Keratinocyte (primary cell): ENCODE results near the gene SLC6A9. TPM values are rescaled to one million over a fixed set of nuclear protein-coding genes. Genes with fewer than 3 reads are reported as not detected.

Experiments used
- DNase-seq: peaks from one replicate; pipeline ENCODE4 v3.0.0-alpha.2; 2011; ENCODE audit warnings: low read depth, missing footprints, low spot score
- FAIRE-seq: peaks from 2 replicates; lab custom pipeline; 2011; peaks lifted over from hg19 to GRCh38; lab: Jason Lieb, UNC
- H2AFZ ChIP-seq: 2 replicates; pipeline ENCODE4 v1.6.0; 2012; ENCODE audit warnings: low read length, control low read depth, inconsistent platforms; ENCODE audit not compliant: control insufficient read depth
- H3K27ac ChIP-seq: 2 replicates; pipeline ENCODE4 v1.5.1; 2011; ENCODE audit warnings: low read length; ENCODE audit not compliant: control insufficient read depth, insufficient read depth
- H3K27me3 ChIP-seq: 3 replicates; pipeline ENCODE4 v1.6.0; 2011; ENCODE audit warnings: low read length; ENCODE audit not compliant: control insufficient read depth, insufficient read depth; ENCODE audit errors: extremely low read depth
- H3K36me3 ChIP-seq, 2 experiments: 2 replicates in 1 of 2; 3 replicates in 1 of 2; pipeline ENCODE4 v1.5.1; 2011; ENCODE audit warnings: low read length in 2 of 2, mild to moderate bottlenecking in 1 of 2; ENCODE audit not compliant: control insufficient read depth in 2 of 2, insufficient read depth in 2 of 2; ENCODE audit errors: extremely low read depth in 1 of 2
- H3K4me1 ChIP-seq: 3 replicates; pipeline ENCODE4 v1.5.1; 2011; ENCODE audit warnings: low read length; ENCODE audit not compliant: control insufficient read depth, insufficient read depth; ENCODE audit errors: extremely low read depth
- H3K4me2 ChIP-seq: 3 replicates; pipeline ENCODE4 v1.6.0; 2011; ENCODE audit warnings: low read depth, low read length; ENCODE audit not compliant: control insufficient read depth, insufficient read depth; ENCODE audit errors: extremely low read depth
- H3K4me3 ChIP-seq, 3 experiments: fragments of 200-600 bp in 1 of 3; sonication (generic) in 1 of 3; 2 replicates in 2 of 3; 3 replicates in 1 of 3; pipeline ENCODE4 v1.5.1; 2011 to 2016; ENCODE audit warnings: low read length in 3 of 3, mild to moderate bottlenecking in 3 of 3, control low read depth in 2 of 3, inconsistent platforms in 1 of 3, low read depth in 1 of 3, mixed read lengths in 1 of 3, mixed run types in 1 of 3, moderate library complexity in 1 of 3; ENCODE audit not compliant: control insufficient read depth in 2 of 3, insufficient read depth in 2 of 3; ENCODE audit errors: extremely low read depth in 1 of 3
- H3K79me2 ChIP-seq: 2 replicates; pipeline ENCODE4 v1.6.0; 2012; ENCODE audit warnings: low read length; ENCODE audit not compliant: control insufficient read depth, insufficient read depth
- H3K9ac ChIP-seq: 3 replicates; pipeline ENCODE4 v1.6.0; 2011; ENCODE audit warnings: low read length; ENCODE audit not compliant: control insufficient read depth, insufficient read depth; ENCODE audit errors: extremely low read depth
- H3K9me1 ChIP-seq: 3 replicates; pipeline ENCODE4 v1.6.0; 2011; ENCODE audit warnings: low read length; ENCODE audit not compliant: control insufficient read depth, insufficient read depth; ENCODE audit errors: extremely low read depth
- H3K9me3 ChIP-seq: 2 replicates; pipeline ENCODE4 v1.5.1; 2012; ENCODE audit warnings: low read depth, low read length; ENCODE audit not compliant: control insufficient read depth
- H4K20me1 ChIP-seq: 3 replicates; pipeline ENCODE4 v1.6.0; 2011; ENCODE audit warnings: low read length; ENCODE audit not compliant: control insufficient read depth, insufficient read depth; ENCODE audit errors: extremely low read depth
- EZH2 ChIP-seq: IDR thresholded peaks from one replicate; pipeline ENCODE4 v1.6.1; 2012; ENCODE audit warnings: inconsistent platforms, mild to moderate bottlenecking, low read length, moderate library complexity
- dilution Hi-C: fragments of 300-500 bp; cut with MboI; formaldehyde crosslinking; loops from one replicate; pipeline ENCODE4 v1.7.0; 2020; ENCODE audit warnings: low sequenced_read_pairs; ENCODE audit not compliant: extremely low pct_ligation_motif_present
- polyA plus RNA-seq, 5 experiments: library from polyadenylated mRNA; depleted of rRNA in 3 of 5; stranded (reverse) in 3 of 5; stranded (forward) in 1 of 5; unstranded in 1 of 5; fragments of >200 nt; gene quantifications; 1 replicate in 1 of 5; 2 replicates in 3 of 5; 3 replicates in 1 of 5; pipeline versions ENCODE4 v1.2.1 to v1.2.3, GENCODE V29; 2011 to 2012; ENCODE audit warnings: missing spikeins in 2 of 5, low read depth in 1 of 5, low replicate concordance in 1 of 5
- TF ChIP-seq, protein P1 (sequence below), 3 experiments: IDR thresholded peaks in 1 of 3; conservative IDR thresholded peaks in 1 of 3; optimal IDR thresholded peaks in 1 of 3; 2 replicates in 2 of 3; 3 replicates in 1 of 3; pipeline versions ENCODE3 to v1.5.1; 2011; ENCODE audit warnings: low read length in 3 of 3, mild to moderate bottlenecking in 3 of 3, moderate library complexity in 2 of 3, control low read depth in 1 of 3, inconsistent platforms in 1 of 3; ENCODE audit not compliant: insufficient read depth in 2 of 3; ENCODE audit errors: extremely low read depth in 1 of 3

Gene SLC6A9
- polyA plus RNA-seq, 1 donor (not counting 4 experiments of a cell fraction or from before 2014, with no cell fraction given): 5.3 TPM

DNA sequence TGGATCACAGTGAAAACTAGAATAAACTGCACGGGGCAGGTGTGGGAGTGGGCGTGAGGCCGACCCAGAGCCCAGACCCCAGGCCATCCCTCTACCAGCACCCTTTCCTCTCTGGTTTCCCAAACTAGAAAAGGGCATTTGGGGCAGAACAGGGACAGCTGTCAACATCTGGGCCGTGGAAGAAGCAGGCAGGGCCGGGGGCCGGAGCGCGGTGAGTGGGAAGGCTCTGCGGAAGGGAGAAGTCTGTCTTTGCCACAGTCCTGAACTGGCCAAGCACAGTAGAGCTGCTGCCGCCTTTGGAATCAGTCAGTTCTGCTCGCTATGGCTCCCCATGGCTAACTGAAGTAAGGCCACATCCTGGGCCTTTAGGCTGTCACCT is 33.3 kb downstream of the SLC6A9 start:
- dilution Hi-C loops: no loop called here
- DNase-seq: no peak
- H3K79me2 ChIP-seq: no peaks in the 10 kb centered on the region
- H4K20me1 ChIP-seq: no peaks in the 10 kb centered on the region
- no peaks in the 10 kb centered on the region for H3K27me3 ChIP-seq
- no peak overlapping the region for H3K27ac ChIP-seq
- no peak overlapping the region for H3K4me3 ChIP-seq
- H3K4me2 ChIP-seq: no peak overlapping the region
- peaks cover 5% of the 10 kb centered on the region for H3K4me1 ChIP-seq
- FAIRE-seq: no peak
- H2AFZ ChIP-seq: no peak overlapping the region
- no peak overlapping the region for H3K9ac ChIP-seq
- no peaks in the 10 kb centered on the region for H3K9me3 ChIP-seq
- H3K9me1 ChIP-seq: no peaks in the 10 kb centered on the region
- TF ChIP-seq, protein P1, sequence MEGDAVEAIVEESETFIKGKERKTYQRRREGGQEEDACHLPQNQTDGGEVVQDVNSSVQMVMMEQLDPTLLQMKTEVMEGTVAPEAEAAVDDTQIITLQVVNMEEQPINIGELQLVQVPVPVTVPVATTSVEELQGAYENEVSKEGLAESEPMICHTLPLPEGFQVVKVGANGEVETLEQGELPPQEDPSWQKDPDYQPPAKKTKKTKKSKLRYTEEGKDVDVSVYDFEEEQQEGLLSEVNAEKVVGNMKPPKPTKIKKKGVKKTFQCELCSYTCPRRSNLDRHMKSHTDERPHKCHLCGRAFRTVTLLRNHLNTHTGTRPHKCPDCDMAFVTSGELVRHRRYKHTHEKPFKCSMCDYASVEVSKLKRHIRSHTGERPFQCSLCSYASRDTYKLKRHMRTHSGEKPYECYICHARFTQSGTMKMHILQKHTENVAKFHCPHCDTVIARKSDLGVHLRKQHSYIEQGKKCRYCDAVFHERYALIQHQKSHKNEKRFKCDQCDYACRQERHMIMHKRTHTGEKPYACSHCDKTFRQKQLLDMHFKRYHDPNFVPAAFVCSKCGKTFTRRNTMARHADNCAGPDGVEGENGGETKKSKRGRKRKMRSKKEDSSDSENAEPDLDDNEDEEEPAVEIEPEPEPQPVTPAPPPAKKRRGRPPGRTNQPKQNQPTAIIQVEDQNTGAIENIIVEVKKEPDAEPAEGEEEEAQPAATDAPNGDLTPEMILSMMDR (optimal IDR thresholded peaks at IDR 0.05 in 1 of 3, IDR thresholded peaks at IDR 0.05 in 1 of 3, conservative IDR thresholded peaks at IDR 0.05 in 1 of 3; ENCODE audit: extremely low read depth in 1 of 3, insufficient read depth in 2 of 3, low read length in 3 of 3): no peak
- TF ChIP-seq EZH2: no peak
- H3K36me3 ChIP-seq: peaks cover 2 to 3% of the 10 kb centered on the region in 2 experiments

DNA sequence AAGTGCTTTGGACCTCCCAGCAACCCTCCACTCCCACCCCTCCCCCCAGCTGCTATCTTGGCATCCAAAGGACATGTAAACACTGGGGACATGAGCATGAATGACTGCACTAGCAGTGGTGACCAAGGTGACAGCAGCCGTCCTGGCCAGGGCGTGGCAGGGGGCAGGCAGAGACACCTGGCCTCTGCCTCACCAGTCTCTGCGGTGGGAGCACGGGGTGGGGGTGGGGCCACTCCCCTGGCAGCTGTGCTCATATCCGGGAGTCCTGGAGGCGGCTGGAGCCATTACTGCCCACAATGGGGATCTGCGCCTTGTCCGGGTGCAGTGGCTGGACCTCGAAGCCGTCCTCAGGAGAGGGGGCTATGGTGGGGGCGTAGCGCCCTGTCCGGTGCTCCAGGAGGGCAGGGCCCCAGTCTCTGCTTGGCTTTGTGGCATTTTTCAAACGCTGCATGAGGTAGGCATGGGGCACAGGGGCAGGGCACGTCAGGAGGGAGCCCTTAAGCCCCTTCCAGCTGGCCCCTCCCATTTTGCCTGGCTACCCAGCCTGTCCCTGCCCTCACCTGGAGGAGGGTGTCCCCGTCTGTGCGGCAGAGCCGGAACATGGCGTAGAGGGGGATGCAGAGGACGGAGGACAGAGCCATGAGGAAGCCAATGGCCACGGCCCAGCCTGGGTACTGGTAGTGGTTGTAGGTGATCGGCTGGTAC is 33.8 kb downstream of the SLC6A9 start:
- dilution Hi-C loops: no loop called here
- no peak overlapping the region for H3K9ac ChIP-seq

More for the DNA sequence above, 33.8 kb downstream of the SLC6A9 start:
- TF ChIP-seq, protein P1 (optimal IDR thresholded peaks at IDR 0.05 in 1 of 3, IDR thresholded peaks at IDR 0.05 in 1 of 3, conservative IDR thresholded peaks at IDR 0.05 in 1 of 3; ENCODE audit: extremely low read depth in 1 of 3, insufficient read depth in 2 of 3, low read length in 3 of 3): no peak
- TF ChIP-seq EZH2: no peak
- Histone ChIP-seq H3K4me2 (no peak overlapping the region), H2AFZ (no peak overlapping the region), H4K20me1 (no peaks in the 10 kb centered on the region), H3K9me1 (no peaks in the 10 kb centered on the region), H3K4me3 (no peak overlapping the region), H3K27ac (no peak overlapping the region), H3K4me1 (peaks cover 9% of the 10 kb centered on the region), H3K27me3 (no peaks in the 10 kb centered on the region), H3K9me3 (no peaks in the 10 kb centered on the region), H3K36me3 (peaks cover 2 to 3% of the 10 kb centered on the region in 2 experiments), H3K79me2 (no peaks in the 10 kb centered on the region)
- no peak for DNase-seq
- FAIRE-seq: no peak
